ENCODE data around the gene CPVL.

- TF ChIP-seq POLR2AphosphoS5 (IDR thresholded peaks at IDR 0.05): no peak
- TF ChIP-seq, protein P1, sequence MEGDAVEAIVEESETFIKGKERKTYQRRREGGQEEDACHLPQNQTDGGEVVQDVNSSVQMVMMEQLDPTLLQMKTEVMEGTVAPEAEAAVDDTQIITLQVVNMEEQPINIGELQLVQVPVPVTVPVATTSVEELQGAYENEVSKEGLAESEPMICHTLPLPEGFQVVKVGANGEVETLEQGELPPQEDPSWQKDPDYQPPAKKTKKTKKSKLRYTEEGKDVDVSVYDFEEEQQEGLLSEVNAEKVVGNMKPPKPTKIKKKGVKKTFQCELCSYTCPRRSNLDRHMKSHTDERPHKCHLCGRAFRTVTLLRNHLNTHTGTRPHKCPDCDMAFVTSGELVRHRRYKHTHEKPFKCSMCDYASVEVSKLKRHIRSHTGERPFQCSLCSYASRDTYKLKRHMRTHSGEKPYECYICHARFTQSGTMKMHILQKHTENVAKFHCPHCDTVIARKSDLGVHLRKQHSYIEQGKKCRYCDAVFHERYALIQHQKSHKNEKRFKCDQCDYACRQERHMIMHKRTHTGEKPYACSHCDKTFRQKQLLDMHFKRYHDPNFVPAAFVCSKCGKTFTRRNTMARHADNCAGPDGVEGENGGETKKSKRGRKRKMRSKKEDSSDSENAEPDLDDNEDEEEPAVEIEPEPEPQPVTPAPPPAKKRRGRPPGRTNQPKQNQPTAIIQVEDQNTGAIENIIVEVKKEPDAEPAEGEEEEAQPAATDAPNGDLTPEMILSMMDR (IDR thresholded peaks at IDR 0.05): no peak
Observed at GRCh38 chr7:29193316-29194205, 47.2 kb upstream of the CPVL start.

Data from suprapubic skin (tissue), 3 donors.